Stimulated activated CD8-positive, alpha-beta memory T cell treated with anti-CD3 and anti-CD28 coated beads, Interleukin-12 subunit alpha, Interleukin-12 subunit beta, amount 100 ng/mL, for 24 hours (primary cell): ENCODE measurements around the gene COLEC12.

Experiments used
- DNase-seq: peaks from one replicate; pipeline ENCODE4 v3.0.0-alpha.2; 2020; ENCODE audit errors: extremely low read depth

COLEC12 gene

DNA sequence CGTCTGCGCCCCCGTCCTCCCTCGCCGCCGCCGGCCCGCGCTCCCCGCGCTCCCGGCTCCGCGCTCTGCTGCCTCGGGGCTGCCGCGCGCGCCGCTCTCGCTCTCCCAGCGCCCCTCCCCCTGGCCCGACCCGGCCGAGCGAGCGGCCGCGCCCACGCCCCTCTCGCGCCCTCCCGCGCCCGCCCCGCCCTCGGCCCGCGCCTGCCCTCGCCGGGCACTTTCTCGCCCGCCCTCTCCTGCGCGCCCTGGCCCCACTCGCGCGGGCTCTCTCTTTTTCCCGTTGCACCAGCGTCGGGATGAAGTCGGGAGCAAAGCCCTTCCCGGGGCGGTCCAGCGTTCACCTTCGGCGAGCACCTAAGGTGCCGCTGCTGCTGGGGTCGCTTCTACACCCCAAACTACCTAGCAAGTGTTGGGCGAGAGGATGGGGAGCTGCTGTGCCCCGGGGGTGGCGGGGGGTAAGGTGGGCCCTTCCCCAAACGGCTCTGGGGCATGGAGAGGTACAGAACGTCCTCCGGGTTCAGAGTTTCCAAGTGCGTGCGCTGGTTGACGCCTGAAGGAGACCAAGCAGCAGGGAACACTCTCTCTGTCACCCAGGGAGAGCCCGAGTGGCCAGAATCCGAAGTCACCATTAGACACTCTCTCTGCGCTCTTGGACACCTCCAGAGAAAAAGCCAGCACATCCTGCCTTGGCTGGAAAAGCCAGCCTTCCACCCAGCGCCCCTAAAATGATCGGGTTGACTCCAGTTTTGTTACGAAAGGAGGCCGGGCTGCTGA is at the start of gene COLEC12:
Gene COLEC12 (minus strand): TSS at position 70 of the 774 bp plus-strand sequence. CDS start 187 bp downstream, outside the sequence.
- no peak for DNase-seq

DNA sequence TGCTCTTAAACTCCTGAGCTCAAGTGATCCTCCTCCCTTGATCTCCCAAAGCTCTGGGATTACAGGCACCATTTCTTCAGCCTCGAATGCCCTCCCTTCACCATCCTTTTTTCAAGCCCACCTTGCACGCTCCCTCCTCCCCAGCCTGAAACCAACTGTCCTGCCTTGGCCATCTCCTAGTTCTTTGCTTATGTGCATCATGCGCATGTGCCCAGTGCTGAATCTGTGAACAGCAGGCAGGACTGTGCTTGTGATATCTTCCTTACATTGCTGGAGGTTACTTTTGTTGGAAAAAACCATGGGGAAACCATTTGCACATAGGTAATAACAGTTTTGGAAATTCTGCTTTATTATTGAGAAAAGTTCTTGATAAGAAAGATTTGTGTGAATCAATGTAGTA is 49.5 kb upstream of the COLEC12 start:
- DNase-seq: no peak

DNA sequence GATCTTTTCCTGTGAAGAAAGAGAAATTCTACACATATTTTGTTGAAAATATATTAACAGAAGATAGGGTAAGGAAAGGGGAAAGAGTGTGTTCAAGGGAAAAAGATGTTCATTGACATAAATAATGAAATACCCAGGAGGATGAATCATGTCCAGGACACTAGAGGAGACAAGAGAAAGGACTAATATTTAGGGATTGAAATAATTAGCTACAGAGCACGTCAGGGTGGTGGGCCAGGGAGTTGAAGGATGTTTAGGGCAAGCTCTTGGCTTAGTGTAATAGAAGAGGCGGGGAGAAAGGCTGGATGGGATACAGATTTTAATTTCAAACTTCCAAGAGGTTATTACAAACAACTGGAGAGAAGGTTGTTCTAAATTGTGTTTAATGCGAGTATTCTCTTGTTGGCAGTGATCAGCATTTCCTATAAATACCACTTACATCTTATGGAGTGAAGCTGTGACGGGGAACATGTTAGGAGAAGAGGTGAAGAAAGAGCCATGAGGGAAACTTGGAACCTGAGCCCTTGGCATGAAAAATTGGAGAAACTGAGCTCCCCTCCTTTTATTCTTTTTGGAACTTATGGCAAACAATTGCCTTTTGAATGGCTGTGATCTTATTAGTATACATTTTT is 43.1 kb upstream of the COLEC12 start:
- no peak for DNase-seq

DNA sequence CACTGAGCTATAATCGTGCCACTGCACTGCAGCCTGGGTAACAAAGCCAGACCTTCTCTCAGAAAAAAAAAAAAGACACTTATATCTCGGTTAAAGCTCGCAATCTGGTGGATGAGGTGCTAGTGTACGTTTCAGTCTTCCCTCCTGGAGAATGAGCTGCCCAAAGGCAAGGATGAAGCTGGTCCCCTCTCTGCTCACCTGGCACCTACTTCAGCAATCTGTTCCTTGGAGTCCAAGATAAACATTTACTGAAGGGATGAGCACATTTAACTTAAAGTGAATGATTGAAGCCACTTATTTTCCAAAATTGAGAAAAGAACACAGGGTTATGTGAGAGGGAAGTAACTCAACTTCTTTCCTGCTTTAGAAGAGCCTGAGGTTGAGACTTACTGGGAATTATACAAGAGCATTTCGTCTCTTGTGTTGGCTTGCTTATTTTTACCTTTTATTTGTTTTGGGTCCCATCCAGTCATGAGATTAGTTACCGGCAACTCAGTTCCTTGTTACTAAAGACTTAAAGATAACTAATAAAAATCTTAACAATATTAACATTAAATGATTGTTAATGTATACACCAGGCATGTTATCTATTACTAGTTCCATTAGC is 33.6 kb upstream of the COLEC12 start:
- DNase-seq: no peak

DNA sequence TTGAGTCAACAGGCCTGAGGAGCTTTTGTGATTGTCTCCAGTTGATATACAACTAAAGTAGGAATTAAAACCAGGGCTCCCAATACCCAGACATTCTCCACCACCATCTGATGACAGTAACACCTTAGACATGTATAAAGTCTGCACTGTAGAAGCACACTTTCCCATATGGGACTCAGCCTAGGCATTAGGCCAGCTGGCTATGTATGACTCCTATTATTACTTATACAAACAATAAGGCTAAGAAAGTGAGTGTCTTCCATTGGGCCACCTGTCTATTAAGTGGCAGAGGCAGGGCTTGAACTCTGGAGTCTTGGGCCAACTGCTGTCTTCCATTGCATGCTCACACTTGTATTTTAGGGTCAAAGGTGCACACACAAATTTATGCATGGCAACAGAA is 32.1 kb upstream of the COLEC12 start:
- DNase-seq: no peak

DNA sequence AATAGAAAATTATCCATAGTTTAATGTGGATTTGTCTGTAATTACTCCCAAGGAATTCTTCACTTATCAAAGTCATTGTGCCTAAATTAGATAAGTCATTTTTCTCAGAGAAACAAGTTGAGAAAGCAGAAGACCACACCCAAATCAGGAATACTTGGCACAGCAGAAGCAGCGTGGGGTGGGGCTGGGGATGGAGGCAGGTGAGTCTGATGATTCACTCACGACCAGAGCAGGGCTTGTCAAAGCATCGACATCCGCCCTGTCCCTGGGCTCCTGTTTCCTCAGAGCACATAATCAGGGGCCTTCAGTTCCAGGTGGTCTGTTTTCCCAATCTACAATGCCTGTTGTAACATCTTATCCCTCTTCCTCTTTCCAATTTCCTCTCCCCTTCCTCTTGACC is 31.5 kb upstream of the COLEC12 start:
- no peak for DNase-seq

DNA sequence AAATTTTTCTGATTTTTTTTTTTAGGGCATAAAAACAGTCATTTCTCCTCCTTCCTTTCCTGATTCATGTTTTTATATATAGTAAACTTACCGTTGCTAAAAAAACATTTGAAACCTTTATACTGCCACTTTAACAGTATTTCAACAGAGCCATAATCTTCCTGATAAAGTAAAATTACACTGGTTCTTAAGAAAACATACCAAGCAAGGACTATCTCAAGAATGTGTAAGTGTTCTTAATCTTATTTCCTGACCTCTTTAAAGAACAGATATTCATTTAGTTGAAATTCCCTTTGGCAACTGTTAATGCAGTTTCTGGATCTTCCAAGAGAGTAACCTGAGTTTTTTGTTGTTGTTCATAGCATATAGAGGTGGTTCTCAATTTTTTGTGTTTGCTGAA is 26.6 kb upstream of the COLEC12 start:
- DNase-seq: no peak

DNA sequence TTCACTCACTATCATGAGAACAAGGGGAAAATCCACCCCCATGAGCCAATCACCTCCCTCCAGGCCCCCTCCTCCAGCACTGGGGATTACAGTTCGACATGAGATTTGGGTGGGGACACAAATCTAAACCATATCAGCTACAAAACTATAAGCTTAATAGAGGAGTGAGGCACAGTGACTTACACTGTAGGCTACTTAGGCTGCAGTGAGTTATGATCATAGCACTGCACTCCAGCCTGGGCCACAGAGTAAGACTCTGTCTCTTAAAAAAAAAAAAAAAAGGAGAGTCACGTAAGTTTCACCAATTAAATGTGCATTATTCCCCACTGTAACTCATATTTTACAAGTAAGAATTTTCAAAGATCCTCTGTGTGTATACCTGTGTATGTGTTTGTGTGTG is 26.2 kb upstream of the COLEC12 start:
- DNase-seq: no peak

DNA sequence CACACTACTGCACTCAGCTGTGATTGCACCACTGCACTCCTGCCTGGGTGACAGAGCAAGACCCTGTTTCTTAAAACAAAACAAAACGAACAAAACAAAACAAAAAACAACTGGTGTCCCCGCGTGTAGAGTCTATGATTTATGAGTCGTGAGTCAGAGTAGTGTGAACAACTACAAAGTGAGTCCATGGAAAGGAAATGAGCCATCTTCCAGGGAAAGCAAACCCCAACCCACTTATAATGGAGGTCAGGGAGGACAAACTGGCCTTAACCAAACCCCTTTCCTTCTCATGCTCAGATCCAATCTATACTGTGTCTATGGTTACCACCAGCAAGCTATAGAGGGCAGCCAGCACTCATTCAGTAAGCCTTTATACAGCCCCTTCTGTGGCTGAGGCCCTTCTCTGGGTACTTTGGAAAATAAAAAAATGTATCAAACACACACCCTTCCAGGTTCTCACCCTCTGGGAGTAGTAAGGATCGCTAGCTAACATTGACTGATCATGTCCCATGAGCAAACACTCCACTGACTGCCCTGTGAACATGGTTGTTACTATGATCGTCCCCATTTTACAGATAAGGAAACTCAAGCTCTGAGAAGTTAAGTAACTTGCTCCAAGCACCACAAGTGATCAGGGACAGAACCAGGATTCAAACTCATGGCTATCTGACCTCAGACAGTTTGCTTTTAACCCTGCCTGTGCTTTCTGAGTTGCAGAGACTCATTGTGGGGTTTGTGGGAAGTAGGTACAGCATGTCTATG is 24.7 kb upstream of the COLEC12 start:
- no peak for DNase-seq

DNA sequence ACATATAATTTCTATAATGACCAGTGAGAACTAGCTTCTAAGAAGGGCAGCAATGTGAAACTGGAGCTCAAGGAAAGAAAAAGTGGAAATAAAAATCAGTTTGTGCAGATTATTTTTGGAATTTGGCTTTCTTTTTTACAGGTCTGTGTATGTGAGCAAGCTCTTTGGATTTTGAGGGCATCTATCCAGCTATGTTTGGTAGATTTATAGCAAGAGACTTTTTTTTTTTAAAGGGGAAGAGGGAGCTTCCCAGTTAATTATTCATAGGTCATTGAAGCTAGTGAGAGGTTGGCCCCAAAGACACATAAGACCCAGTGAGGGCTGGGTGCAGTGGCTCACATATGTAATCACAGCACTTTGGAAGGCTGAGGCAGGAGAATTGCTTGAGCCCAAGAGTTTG is 24.0 kb upstream of the COLEC12 start:
- no peak for DNase-seq

DNA sequence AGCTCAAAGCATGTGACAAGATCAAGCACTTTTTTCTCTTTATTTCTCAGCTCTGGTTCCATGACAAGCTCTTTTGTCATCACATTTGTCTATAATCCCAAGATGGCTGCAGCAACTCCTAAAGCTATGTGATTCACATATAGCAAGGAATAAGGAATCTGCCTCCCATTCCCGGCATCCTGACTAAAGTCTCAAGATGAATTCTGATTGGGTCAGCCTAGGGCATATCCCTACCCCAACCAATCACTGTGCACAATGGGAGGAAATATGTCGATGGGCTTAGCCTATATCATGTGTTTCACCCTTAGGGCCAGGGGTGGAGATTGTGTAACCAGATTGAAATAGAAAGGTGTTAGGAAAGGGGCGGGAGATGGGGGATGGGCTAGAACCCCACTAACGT is 23.1 kb upstream of the COLEC12 start:
- no peak for DNase-seq

DNA sequence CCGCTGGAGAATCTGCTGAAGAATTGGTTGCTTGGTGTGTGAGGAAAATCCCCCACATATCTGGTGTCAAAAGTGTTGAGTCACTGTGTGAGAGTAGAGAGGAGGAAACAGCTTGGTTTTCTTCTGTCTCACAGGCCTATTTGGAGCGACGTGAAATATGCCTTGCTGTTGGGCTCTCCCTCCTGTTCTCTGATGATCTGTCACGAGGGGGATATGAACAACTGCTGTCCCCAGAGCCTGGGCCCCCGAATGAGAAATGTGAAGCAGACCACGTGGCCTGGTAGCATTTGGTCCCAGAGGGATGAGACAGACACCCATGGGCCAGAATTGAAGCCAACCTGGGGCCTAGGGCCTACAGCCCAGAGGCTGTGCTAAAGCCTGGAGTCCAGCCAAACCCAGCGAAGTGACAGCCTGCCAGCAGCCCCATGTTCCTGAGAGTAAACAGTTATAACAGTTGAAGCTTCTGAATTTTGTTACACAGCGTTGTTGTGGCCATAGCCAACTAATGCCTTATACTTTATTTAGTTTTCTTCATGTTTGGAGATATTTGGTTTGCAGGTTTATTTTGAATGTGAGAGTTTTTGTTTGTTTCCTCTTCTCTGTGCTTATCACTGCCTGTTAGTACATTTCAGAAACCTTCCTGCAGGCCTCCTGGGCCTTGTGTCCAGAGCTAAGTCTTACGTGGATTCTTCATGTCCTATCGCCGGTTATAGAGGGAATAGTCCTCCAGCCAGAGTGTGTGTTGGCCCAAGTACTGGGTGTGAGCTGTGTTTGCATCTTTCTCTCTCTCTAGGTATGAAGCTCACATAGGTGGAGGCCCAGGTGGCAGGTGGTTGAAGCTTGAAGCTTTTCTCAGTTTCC is 18.7 kb upstream of the COLEC12 start:
- no peak for DNase-seq

DNA sequence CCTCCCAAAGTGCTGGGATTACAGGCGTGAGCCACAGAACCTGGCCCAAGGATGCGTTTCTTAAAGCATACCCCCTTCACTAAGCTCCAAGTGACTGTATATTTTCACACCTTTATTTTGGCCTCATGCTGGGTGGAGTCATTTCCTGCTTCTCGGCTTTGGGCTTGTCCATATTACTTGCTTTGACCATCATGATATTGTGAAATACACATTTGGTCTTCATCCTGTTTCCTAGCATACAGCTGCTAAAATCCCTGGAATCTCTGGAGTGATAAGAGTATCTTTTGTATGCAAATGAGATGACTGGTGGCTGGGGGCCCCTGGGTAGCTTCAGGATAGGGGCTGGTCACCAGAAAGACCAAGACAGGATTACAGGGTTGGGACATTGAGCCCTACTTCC is 17.6 kb upstream of the COLEC12 start:
- DNase-seq: no peak

DNA sequence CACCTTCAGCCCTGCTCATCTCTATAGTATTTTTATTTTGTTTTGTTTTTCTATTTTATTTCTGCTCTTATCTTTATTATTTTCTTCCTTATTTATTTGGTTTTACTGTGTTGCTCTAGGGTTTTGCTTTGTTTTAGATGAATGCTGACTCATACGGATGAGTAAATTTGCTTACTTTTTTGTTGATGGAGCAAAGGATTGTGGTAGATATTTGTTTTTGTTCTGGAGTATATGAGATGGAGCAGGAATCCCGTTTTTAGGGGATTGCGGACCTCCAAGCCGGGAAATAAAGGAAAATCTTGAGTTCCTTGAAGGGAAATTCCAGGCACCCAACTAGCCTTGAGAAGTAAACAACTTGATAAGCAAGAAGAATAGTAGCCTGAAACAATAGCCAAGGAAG is 15.3 kb upstream of the COLEC12 start:
- no peak for DNase-seq

DNA sequence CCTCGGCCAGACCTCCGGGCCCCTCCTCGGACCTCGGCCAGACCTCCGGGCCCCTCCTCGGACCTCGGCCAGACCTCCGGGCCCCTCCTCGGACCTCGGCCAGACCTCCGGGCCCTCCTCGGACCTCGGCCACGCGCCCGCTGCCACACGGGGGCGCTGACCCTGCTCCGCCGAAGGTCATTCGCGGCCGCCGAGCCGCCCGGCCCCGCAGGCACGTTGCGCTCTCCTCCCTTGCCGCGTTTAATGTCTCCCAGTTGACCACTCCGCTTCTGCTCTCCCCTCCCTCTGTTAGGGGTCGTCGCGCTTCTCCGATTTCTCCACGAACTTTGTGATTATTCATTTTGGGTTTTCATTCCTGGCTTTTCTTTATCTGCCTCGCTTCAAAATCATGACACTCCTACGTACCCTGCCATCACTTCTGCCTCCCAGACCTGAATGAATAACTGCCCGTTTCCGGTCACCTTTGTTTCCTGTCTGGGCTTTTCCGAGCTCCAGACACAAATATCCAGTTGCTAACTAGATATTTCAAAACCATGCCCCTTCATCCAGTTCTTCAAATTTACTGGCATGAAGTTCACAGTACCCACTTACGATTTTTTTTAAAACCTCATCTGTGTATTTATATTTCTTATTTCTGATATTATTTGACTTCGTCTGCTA is 14.8 kb upstream of the COLEC12 start:
- DNase-seq: no peak

DNA sequence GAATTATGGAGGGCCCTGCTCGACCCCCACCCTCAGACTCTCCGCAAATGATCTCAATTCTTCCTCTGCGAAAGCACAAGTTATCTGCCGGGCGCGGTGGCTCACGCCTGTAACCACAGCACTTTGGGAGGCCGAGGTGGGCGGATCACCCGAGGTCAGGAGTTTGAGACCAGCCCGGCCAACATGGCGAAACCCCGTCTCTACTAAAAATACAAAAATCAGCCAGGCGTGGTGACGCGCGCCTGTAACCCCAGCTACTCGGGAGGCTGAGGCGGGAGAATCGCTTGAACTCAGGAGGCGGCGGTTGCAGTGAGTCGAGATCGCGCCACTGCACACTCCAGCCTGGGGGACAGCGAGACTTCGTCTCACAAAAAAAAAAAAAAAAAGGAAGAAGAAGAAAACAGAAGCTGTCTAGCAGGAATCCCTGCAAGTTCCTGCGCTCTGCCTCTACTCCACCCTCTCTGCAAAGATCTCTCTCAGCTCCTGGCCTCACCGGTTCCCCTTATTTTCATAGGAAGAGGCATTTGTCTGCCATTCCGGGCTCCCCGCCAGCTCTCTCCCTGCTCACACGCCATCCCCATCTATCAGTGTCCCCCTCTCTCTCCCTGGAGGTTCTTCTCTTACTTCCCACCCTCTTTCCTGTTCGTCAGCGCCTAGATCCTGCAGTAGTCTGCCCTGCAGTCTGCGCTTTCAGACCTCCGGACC is 13.5 kb upstream of the COLEC12 start:
- no peak for DNase-seq

DNA sequence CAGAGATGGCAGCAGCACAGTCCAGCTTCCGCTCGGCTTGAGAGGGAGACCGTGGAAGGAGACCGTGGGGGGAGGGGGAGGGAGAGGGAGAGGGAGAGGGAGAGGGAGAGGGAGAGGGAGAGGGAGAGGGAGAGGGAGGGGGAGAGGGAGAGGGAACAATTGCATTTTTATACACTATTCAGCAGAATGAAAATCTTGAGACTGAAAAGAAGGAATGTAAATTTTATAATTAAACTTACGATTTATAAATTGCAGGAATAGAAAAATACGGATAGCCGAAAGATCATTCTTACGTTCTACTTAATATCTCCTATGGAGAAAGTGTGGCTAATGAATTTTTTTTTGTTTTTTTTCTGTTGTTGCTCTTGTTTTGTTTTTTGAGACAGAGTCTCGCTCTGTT is 12.5 kb upstream of the COLEC12 start:
- no peak for DNase-seq

DNA sequence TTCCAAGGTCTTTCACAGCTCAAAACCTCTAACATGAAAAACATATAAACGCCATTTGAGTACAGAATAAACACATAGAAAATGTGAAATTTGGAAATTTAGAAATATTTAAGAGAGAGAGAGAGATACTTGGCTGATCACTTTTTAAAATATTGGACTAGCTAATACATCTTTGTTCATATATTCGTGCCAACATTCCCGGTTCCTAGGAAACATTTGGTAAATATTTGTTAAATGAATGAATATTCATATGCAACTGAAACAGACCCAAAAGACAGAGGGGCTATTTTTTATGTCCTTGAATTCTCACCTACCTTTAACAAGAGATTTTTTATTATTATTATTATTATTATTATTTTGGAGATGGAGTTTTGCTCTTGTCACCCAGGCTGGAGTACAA is 8.3 kb upstream of the COLEC12 start:
- no peak for DNase-seq

DNA sequence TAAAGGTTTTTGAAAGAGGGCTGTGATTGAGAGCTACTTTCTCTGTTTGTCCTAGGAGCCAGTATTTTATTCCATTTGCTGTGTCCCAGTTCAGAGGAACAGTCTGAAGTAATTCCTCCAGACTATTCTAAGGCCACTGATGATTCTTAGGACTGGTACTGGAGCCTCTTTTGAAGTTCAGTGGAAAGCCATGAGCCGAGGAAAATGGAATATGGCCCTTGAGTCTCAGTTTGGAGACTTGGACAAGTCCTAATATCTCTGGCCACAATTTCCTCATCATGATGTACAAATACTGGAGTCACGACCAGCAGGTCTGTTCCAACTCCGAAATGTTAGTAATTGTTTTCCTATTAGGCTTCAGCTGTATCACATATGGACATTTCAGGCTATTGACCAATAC is 7.1 kb upstream of the COLEC12 start:
- DNase-seq: no peak

DNA sequence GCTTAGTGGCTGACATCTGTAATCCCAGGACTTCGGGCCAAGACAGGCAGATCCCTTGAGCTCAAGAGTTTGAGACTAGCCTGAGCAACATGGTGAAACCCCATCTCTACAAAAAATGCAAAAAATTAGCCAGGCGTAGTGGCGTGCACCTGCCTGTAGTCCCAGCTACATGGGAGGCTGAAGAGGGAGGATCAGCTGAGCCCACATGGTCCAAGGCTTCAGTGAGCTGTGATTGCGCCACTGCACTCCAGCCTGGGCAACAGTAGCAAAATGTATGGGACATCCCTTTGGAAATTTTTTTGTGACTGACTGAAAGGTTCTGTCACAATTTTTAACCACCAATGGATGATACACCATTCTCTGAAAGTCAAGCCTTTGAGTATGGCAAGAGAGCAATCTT is 6.3 kb upstream of the COLEC12 start:
- no peak for DNase-seq
